Ishikawa (cell line): ENCODE results near the gene SLC38A2.

Experiments
- CEBPB ChIP-seq: IDR thresholded peaks from 2 replicates; pipeline ENCODE4 v1.6.1; 2012
- CREB1 ChIP-seq: IDR thresholded peaks from 2 replicates; pipeline ENCODE4 v1.6.1; 2012; ENCODE audit warnings: low read depth
- EGR1 ChIP-seq: IDR thresholded peaks from 2 replicates; pipeline ENCODE4 v1.6.1; 2012
- EP300 ChIP-seq: IDR thresholded peaks from 2 replicates; pipeline ENCODE4 v1.6.1; 2012; ENCODE audit warnings: borderline replicate concordance
- FOXM1 ChIP-seq: IDR thresholded peaks from 2 replicates; pipeline ENCODE4 v1.6.1; 2012; ENCODE audit warnings: low read depth, borderline replicate concordance
- MAX ChIP-seq: IDR thresholded peaks from 2 replicates; pipeline ENCODE4 v1.6.1; 2012
- NFIC ChIP-seq: IDR thresholded peaks from 2 replicates; pipeline ENCODE4 v1.6.1; 2012
- RAD21 ChIP-seq: IDR thresholded peaks from 2 replicates; pipeline ENCODE4 v1.6.1; 2012; ENCODE audit warnings: low read depth
- REST ChIP-seq: IDR thresholded peaks from 2 replicates; pipeline ENCODE4 v1.6.1; 2012; ENCODE audit warnings: low read depth, mild to moderate bottlenecking
- TAF1 ChIP-seq: IDR thresholded peaks from 2 replicates; pipeline ENCODE4 v1.6.1; 2012; ENCODE audit warnings: low read depth, mild to moderate bottlenecking
- TCF12 ChIP-seq: IDR thresholded peaks from 2 replicates; pipeline ENCODE4 v1.6.1; 2012; ENCODE audit warnings: low read depth
- TEAD4 ChIP-seq: IDR thresholded peaks from 2 replicates; pipeline ENCODE4 v1.6.1; 2012
- USF1 ChIP-seq: IDR thresholded peaks from 2 replicates; pipeline ENCODE4 v1.6.1; 2012
- YY1 ChIP-seq: IDR thresholded peaks from 2 replicates; pipeline ENCODE4 v1.6.1; 2012; ENCODE audit warnings: low read depth
- ZBTB7A ChIP-seq: IDR thresholded peaks from 2 replicates; pipeline ENCODE4 v1.6.1; 2012; ENCODE audit warnings: low read depth

Gene SLC38A2

DNA sequence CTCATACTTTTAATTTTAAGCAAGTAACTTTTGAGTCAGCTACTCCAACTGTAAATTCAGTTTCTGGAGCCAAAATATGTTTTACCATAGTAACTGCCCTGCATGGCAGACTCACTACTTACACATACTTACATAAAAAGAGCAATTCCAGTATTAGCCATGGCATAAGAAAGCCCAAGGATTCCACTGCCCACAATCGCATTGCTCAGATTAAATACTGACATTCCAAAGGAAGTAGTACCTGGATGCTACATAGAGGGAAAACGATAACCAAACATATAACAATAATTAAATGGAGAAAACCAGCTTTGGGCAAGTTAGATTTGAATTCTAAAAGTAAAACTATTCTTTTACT lies 2.2 kb downstream of the SLC38A2 start:
- TF ChIP-seq REST (no peak), TAF1 (no peak), TEAD4 (no peak), EGR1 (no peak), MAX (no peak), FOXM1 (no peak), EP300 (no peak), RAD21 (no peak), YY1 (no peak), NFIC (no peak), CEBPB (no peak), CREB1 (no peak), ZBTB7A (no peak), TCF12 (no peak), USF1 (no peak)

- no peak for TF ChIP-seq REST
- TF ChIP-seq YY1: no peak
- no peak for TF ChIP-seq ZBTB7A
- TF ChIP-seq FOXM1: no peak
- no peak for TF ChIP-seq NFIC
- no peak for TF ChIP-seq CREB1
- no peak for TF ChIP-seq TEAD4
- no peak for TF ChIP-seq MAX
- no peak for TF ChIP-seq TCF12
Measured at GRCh38 chr12:46369474-46370379, 2.8 kb downstream of the SLC38A2 start.

DNA sequence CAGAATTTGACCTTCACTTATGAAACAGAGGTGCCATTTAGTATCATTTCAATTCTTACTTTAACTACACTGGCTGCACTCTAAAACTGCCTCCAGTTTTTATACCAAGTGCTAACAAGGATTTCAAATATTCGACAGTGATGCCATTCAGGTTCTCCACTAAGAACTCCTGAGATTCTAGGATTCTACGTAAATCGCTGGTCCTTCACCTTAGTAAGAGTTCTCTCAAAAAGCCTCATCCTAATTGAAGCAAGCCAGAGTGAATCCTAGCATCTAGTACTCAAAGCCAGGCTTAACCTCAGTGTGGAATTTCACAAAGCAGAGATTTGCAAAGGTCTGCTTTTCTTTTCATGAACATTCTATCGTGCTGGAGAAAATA lies 3.5 kb downstream of the SLC38A2 start:
- TF ChIP-seq EP300: no peak

DNA sequence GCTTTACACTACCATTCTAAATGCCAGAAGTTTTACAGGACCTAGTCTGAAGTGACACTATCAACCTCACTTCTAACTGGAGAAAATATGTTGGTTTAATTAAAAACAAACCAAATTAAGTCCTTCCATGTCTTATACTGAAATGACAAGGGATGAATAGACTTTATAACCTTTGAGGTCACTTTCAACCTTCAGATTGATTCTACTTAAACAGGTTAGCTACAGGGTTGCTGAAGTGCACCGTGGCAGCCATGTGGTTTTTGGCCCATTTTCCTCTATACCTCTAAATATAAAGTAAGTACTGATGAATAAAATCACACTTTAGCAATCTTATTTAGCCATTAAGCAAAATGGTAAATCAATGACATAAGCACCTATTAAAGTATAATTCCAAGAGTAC lies 3.9 kb downstream of the SLC38A2 start:
- TF ChIP-seq TAF1 (no peak), CREB1 (no peak)

DNA sequence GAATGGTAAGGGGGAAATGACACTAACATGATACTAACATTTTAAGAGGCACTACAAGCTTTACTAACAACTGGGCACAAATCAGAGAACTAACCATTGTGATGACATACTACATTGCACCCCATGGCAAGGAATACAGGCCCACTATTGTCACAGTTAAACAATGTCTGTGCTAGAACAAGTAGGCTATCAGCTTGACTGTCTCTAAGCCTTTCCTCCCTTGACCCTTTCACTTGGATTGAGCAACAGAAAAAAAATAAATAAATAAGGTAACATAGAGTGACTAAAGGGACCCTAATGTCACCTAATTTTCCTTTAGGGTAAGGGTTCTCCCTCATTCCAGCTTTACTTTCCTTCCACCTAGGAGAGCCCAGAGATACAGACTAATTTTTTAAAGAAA lies 4.4 kb downstream of the SLC38A2 start:
- TF ChIP-seq MAX (no peak), RAD21 (no peak), EGR1 (no peak), NFIC (no peak), USF1 (no peak), TCF12 (no peak), CEBPB (no peak), ZBTB7A (no peak), CREB1 (no peak), REST (no peak), EP300 (no peak), YY1 (no peak), TAF1 (no peak), TEAD4 (no peak), FOXM1 (no peak)
